Smooth muscle cell (in vitro differentiated cells): ENCODE measurements around the gene TMED5. TPM values are rescaled to one million over a fixed set of nuclear protein-coding genes. Genes with fewer than 3 reads are reported as not detected.

ENCODE experiments used
- DNase-seq: peaks from one replicate; lab custom pipeline; 2025; ENCODE audit not compliant: unreplicated experiment; lab: John Stamatoyannopoulos, UW
- H2AFZ ChIP-seq: fragments of 200-600 bp; sonication (generic); 2 replicates; pipeline ENCODE4 v1.6.0; 2016; ENCODE audit warnings: antibody characterized with exemption, low read depth, mild to moderate bottlenecking
- H3F3A ChIP-seq: fragments of 200-600 bp; sonication (generic); 2 replicates; pipeline ENCODE4 v1.6.0; 2017; ENCODE audit warnings: antibody characterized with exemption, low read depth
- H3K27ac ChIP-seq: fragments of 200-600 bp; sonication (generic); 2 replicates; pipeline ENCODE4 v1.5.1; 2016; ENCODE audit warnings: low read depth, mild to moderate bottlenecking
- H3K27me3 ChIP-seq: fragments of 200-600 bp; sonication (generic); 2 replicates; pipeline ENCODE4 v1.6.1; 2016; ENCODE audit warnings: low read depth, mild to moderate bottlenecking
- H3K36me3 ChIP-seq: fragments of 200-600 bp; sonication (generic); 2 replicates; pipeline ENCODE4 v1.5.1; 2016; ENCODE audit warnings: low read depth
- H3K4me1 ChIP-seq: fragments of 200-600 bp; sonication (generic); 2 replicates; pipeline ENCODE4 v1.5.1; 2016; ENCODE audit warnings: low read depth
- H3K4me2 ChIP-seq: fragments of 200-600 bp; sonication (generic); 2 replicates; pipeline ENCODE4 v1.6.0; 2016; ENCODE audit warnings: mild to moderate bottlenecking
- H3K4me3 ChIP-seq: fragments of 200-600 bp; sonication (generic); 2 replicates; pipeline ENCODE4 v1.5.1; 2016; ENCODE audit warnings: mild to moderate bottlenecking
- H3K79me2 ChIP-seq: fragments of 200-600 bp; sonication (generic); 2 replicates; pipeline ENCODE4 v1.6.0; 2016; ENCODE audit warnings: low read depth, mild to moderate bottlenecking
- H3K9ac ChIP-seq: fragments of 200-600 bp; sonication (generic); 2 replicates; pipeline ENCODE4 v1.6.0; 2016; ENCODE audit warnings: low read depth
- H3K9me3 ChIP-seq: fragments of 200-600 bp; sonication (generic); replicated peaks from 2 replicates; pipeline ENCODE4 v1.5.1; 2016; ENCODE audit warnings: low read depth
- H4K20me1 ChIP-seq: fragments of 200-600 bp; sonication (generic); 2 replicates; pipeline ENCODE4 v1.6.0; 2016; ENCODE audit warnings: low read depth
- CTCF ChIP-seq: fragments of 200-600 bp; sonication (generic); IDR thresholded peaks from 2 replicates; pipeline ENCODE4 v1.5.1; 2017; ENCODE audit warnings: borderline replicate concordance, mild to moderate bottlenecking, antibody characterized with exemption; ENCODE audit not compliant: insufficient read depth, poor library complexity, severe bottlenecking
- WGBS: methylation state at CpG from one replicate; pipeline ENCODE4 v1.1.7; 2016; ENCODE audit warnings: low lambda C conversion rate; 5-methylcytosine and 5-hydroxymethylcytosine counted together
- polyA plus RNA-seq: library from polyadenylated mRNA; unstranded; fragments of >200 nt; fragmentation: Nextera tagmentation; extraction: Ambion mirVana; gene quantifications from 2 replicates; pipeline ENCODE4 v1.2.1, GENCODE V29; 2016
- total RNA-seq: library from RNA; depleted of rRNA; stranded (reverse); fragments of >200 nt; gene quantifications from 2 replicates; pipeline ENCODE4 v1.2.3, GENCODE V29; 2014

TMED5 gene
- total and polyA plus RNA-seq, 2 experiments from 2014 or later = 26.8 to 61.7 TPM

DNA sequence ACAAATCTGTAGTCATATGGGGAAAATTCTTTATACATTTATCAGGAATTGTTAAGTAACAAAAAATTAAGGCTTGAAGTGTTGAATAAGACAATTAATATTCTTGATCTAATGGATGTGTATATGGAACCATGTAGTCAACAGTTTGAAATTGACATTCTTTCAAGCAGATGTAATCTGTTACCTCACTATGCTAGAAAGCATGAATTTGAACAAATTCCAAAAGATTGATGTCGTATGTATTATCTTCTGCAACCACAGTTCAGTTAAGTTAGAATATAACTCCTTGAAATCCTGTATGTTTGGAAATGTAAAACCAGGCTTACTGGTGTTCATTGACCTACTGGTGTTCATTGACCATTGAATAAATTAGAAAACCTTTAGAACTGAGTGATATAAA, 16.4 kb upstream of the TMED5 start:
- H3K4me3 ChIP-seq = no peak overlapping the region
- 83% methylated on average over 1 of the region's 1 CpG for WGBS
- DNase-seq = no peak

GRCh38 chr1:93194231-93194990, 14.2 kb upstream of the TMED5 start:
- Histone ChIP-seq H2AFZ (no peak overlapping the region), H3K4me2 (no peak overlapping the region), H3K9ac (no peak overlapping the region), H3K27ac (no peak overlapping the region), H3K79me2 (no peaks in the 10 kb centered on the region), H3K4me3 (no peak overlapping the region), H3K4me1 (no peaks in the 10 kb centered on the region), H4K20me1 (no peaks in the 10 kb centered on the region), H3F3A (no peaks in the 10 kb centered on the region), H3K27me3 (no peaks in the 10 kb centered on the region), H3K9me3 (no peaks in the 10 kb centered on the region), H3K36me3 (no peaks in the 10 kb centered on the region)
- TF ChIP-seq CTCF = no peak
- DNase-seq = no peak
- WGBS = 99% methylated on average over 4 of the region's 4 CpGs

More for the DNA sequence above, 16.4 kb upstream of the TMED5 start:
- Histone ChIP-seq H3K27ac (no peak overlapping the region), H3K27me3 (no peaks in the 10 kb centered on the region), H3K9me3 (no peaks in the 10 kb centered on the region), H2AFZ (no peak overlapping the region), H4K20me1 (no peaks in the 10 kb centered on the region), H3F3A (no peaks in the 10 kb centered on the region), H3K9ac (no peak overlapping the region), H3K4me2 (no peak overlapping the region), H3K36me3 (no peaks in the 10 kb centered on the region), H3K4me1 (no peaks in the 10 kb centered on the region), H3K79me2 (no peaks in the 10 kb centered on the region)
- TF ChIP-seq CTCF = no peak

- no peak overlapping the region for H3K9ac ChIP-seq
- no peak for TF ChIP-seq CTCF
- H3K27me3 ChIP-seq = no peaks in the 10 kb centered on the region
- no peak overlapping the region for H2AFZ ChIP-seq
- H3K4me2 ChIP-seq = no peak overlapping the region
- H3K79me2 ChIP-seq = no peaks in the 10 kb centered on the region
- no peak overlapping the region for H3K27ac ChIP-seq
- DNase-seq = no peak
- no peak overlapping the region for H3K4me3 ChIP-seq
- H4K20me1 ChIP-seq = no peaks in the 10 kb centered on the region
- no peaks in the 10 kb centered on the region for H3K36me3 ChIP-seq
- no peaks in the 10 kb centered on the region for H3F3A ChIP-seq
- WGBS = 100% methylated on average over 3 of the region's 3 CpGs
- no peaks in the 10 kb centered on the region for H3K9me3 ChIP-seq
- H3K4me1 ChIP-seq = no peaks in the 10 kb centered on the region
Measured at GRCh38 chr1:93190432-93190831, 10.2 kb upstream of the TMED5 start.

- WGBS = 100% methylated on average over 1 of the region's 1 CpG
- H3K36me3 ChIP-seq = no peaks in the 10 kb centered on the region
- H3K27me3 ChIP-seq = no peaks in the 10 kb centered on the region
- no peaks in the 10 kb centered on the region for H3K9me3 ChIP-seq
- TF ChIP-seq CTCF = no peak
- H3K79me2 ChIP-seq = peaks cover 10% of the 10 kb centered on the region
- no peak overlapping the region for H3K4me2 ChIP-seq
- H2AFZ ChIP-seq = no peak overlapping the region
- H4K20me1 ChIP-seq = no peaks in the 10 kb centered on the region
- no peak overlapping the region for H3K27ac ChIP-seq
- H3K4me1 ChIP-seq = no peaks in the 10 kb centered on the region
- no peak overlapping the region for H3K4me3 ChIP-seq
- H3F3A ChIP-seq = no peaks in the 10 kb centered on the region
- no peak overlapping the region for H3K9ac ChIP-seq
- DNase-seq = no peak
Measured at GRCh38 chr1:93186667-93187066, 6.5 kb upstream of the TMED5 start.
